ENCODE data around the gene PRTN3.
A peak's percentile ranks its signal among the peaks of the same experiment; 100 is the strongest.

Gene PRTN3, protein sequence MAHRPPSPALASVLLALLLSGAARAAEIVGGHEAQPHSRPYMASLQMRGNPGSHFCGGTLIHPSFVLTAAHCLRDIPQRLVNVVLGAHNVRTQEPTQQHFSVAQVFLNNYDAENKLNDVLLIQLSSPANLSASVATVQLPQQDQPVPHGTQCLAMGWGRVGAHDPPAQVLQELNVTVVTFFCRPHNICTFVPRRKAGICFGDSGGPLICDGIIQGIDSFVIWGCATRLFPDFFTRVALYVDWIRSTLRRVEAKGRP

GRCh38 chr19:840519-841206 is at the start of gene PRTN3:
Gene PRTN3 (plus strand): TSS chr19:840999. CDS start chr19:841009, 10 bp downstream.
- H3K9ac ChIP-seq (ENCODE audit: low read length), result no peak within 1 kb of the TSS
- no peak within 1 kb of the TSS for H3K4me3 ChIP-seq (ENCODE audit: low read length)
- no peak within 1 kb of the TSS for H3K27ac ChIP-seq (ENCODE audit: low read length)
- peaks cover 21% of the 10 kb centered on the region for H3K27me3 ChIP-seq (ENCODE audit: control insufficient read depth, insufficient read depth, low read length)
- no peaks in the 10 kb centered on the region for H3K4me1 ChIP-seq (ENCODE audit: control insufficient read depth, low read depth, low read length)
- no peaks in the 10 kb centered on the region for H3K36me3 ChIP-seq (ENCODE audit: control insufficient read depth, low read depth, low read length)
- H3K9me3 ChIP-seq (ENCODE audit: control insufficient read depth, low read depth, low read length), result no peaks in the 10 kb centered on the region

GRCh38 chr19:791007-791566 is 49.7 kb upstream of the PRTN3 start:
- Histone ChIP-seq H3K4me3 (ENCODE audit: low read length) (no peak overlapping the region), H3K4me1 (ENCODE audit: control insufficient read depth, low read depth, low read length) (peaks cover 13% of the 10 kb centered on the region), H3K9ac (ENCODE audit: low read length) (no peak overlapping the region), H3K27ac (ENCODE audit: low read length) (no peak overlapping the region), H3K27me3 (ENCODE audit: control insufficient read depth, insufficient read depth, low read length) (no peaks in the 10 kb centered on the region), H3K9me3 (ENCODE audit: control insufficient read depth, low read depth, low read length) (no peaks in the 10 kb centered on the region), H3K36me3 (ENCODE audit: control insufficient read depth, low read depth, low read length) (no peaks in the 10 kb centered on the region)

- Histone ChIP-seq H3K4me1 (ENCODE audit: control insufficient read depth, low read depth, low read length) (peaks cover 13% of the 10 kb centered on the region), H3K27me3 (ENCODE audit: control insufficient read depth, insufficient read depth, low read length) (no peaks in the 10 kb centered on the region), H3K9ac (ENCODE audit: low read length) (no peak overlapping the region), H3K27ac (ENCODE audit: low read length) (no peak overlapping the region), H3K9me3 (ENCODE audit: control insufficient read depth, low read depth, low read length) (no peaks in the 10 kb centered on the region), H3K36me3 (ENCODE audit: control insufficient read depth, low read depth, low read length) (no peaks in the 10 kb centered on the region), H3K4me3 (ENCODE audit: low read length) (no peak overlapping the region)
Measured at GRCh38 chr19:791567-792305, 49.1 kb upstream of the PRTN3 start.

DNA sequence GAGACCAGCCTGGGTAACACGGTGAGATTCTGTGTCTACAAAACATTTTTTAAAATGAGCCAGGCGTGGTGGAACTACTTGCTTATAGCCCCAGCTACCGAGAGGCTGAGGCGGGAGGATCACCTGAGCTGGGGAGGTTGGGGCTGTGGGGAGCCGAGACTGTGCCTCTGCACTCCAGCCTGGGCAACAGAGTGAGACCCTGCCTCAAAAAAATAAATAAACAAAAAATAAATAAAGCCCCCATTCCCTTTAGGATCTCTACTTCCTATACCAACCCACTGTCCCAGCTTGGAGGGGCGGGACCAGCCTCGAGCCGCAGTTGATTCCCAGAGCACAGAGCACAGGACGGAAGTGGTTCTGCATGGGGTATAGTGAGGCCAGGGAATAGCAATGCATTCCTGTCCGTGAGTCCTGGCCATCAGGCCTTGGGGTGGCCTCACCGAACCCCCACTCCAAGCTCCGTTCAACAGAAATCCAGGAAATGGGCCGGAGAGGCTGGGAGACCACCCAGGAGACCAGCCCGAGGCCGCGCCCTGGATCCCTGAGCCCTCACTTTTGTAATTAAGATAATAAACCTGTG is 48.4 kb upstream of the PRTN3 start:
- Histone ChIP-seq H3K27me3 (ENCODE audit: control insufficient read depth, insufficient read depth, low read length) (no peaks in the 10 kb centered on the region), H3K36me3 (ENCODE audit: control insufficient read depth, low read depth, low read length) (no peaks in the 10 kb centered on the region), H3K4me1 (ENCODE audit: control insufficient read depth, low read depth, low read length) (peaks cover 13% of the 10 kb centered on the region), H3K4me3 (ENCODE audit: low read length) (no peak overlapping the region), H3K9ac (ENCODE audit: low read length) (no peak overlapping the region), H3K9me3 (ENCODE audit: control insufficient read depth, low read depth, low read length) (no peaks in the 10 kb centered on the region), H3K27ac (ENCODE audit: low read length) (no peak overlapping the region)

DNA sequence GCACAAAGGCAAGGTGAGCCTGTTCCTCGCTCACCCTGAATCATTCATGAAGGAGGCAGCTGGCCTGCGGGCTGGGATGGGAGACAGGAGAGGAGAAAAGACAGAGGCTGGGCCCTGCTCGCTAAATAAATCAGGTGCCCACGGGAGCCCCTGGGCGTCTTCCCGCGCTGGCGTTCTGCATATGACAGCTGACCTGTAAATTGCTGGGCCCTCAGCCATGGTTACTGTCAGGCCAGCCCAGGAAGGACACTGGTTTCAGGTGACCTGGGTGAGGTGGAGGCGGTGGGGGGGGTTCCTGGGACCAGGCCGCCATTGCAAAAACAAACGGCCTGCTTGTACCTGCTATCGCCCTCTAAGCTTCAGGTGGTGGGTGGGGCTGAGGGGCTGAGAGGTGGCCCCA is 47.0 kb upstream of the PRTN3 start:
- no peak overlapping the region for H3K4me3 ChIP-seq (ENCODE audit: low read length)
- no peak overlapping the region for H3K27ac ChIP-seq (ENCODE audit: low read length)
- no peak overlapping the region for H3K9ac ChIP-seq (ENCODE audit: low read length)
- no peaks in the 10 kb centered on the region for H3K36me3 ChIP-seq (ENCODE audit: control insufficient read depth, low read depth, low read length)
- H3K4me1 ChIP-seq (ENCODE audit: control insufficient read depth, low read depth, low read length), result peaks cover 10% of the 10 kb centered on the region
- H3K27me3 ChIP-seq (ENCODE audit: control insufficient read depth, insufficient read depth, low read length), result no peaks in the 10 kb centered on the region
- no peaks in the 10 kb centered on the region for H3K9me3 ChIP-seq (ENCODE audit: control insufficient read depth, low read depth, low read length)

- Histone ChIP-seq H3K9me3 (ENCODE audit: control insufficient read depth, low read depth, low read length) (no peaks in the 10 kb centered on the region), H3K27me3 (ENCODE audit: control insufficient read depth, insufficient read depth, low read length) (no peaks in the 10 kb centered on the region), H3K4me3 (ENCODE audit: low read length) (no peak overlapping the region), H3K4me1 (ENCODE audit: control insufficient read depth, low read depth, low read length) (peaks cover 6% of the 10 kb centered on the region), H3K27ac (ENCODE audit: low read length) (no peak overlapping the region), H3K36me3 (ENCODE audit: control insufficient read depth, low read depth, low read length) (peaks cover 10% of the 10 kb centered on the region), H3K9ac (ENCODE audit: low read length) (no peak overlapping the region)
Measured at GRCh38 chr19:795073-795611, 45.7 kb upstream of the PRTN3 start.

- Histone ChIP-seq H3K36me3 (ENCODE audit: control insufficient read depth, low read depth, low read length) (peaks cover 17% of the 10 kb centered on the region), H3K27ac (ENCODE audit: low read length) (no peak overlapping the region), H3K9me3 (ENCODE audit: control insufficient read depth, low read depth, low read length) (no peaks in the 10 kb centered on the region), H3K27me3 (ENCODE audit: control insufficient read depth, insufficient read depth, low read length) (no peaks in the 10 kb centered on the region), H3K4me1 (ENCODE audit: control insufficient read depth, low read depth, low read length) (peaks cover 10% of the 10 kb centered on the region), H3K9ac (ENCODE audit: low read length) (no peak overlapping the region), H3K4me3 (ENCODE audit: low read length) (peak overlapping the region; percentile 61)
Measured at GRCh38 chr19:795691-796581, 44.9 kb upstream of the PRTN3 start.

DNA sequence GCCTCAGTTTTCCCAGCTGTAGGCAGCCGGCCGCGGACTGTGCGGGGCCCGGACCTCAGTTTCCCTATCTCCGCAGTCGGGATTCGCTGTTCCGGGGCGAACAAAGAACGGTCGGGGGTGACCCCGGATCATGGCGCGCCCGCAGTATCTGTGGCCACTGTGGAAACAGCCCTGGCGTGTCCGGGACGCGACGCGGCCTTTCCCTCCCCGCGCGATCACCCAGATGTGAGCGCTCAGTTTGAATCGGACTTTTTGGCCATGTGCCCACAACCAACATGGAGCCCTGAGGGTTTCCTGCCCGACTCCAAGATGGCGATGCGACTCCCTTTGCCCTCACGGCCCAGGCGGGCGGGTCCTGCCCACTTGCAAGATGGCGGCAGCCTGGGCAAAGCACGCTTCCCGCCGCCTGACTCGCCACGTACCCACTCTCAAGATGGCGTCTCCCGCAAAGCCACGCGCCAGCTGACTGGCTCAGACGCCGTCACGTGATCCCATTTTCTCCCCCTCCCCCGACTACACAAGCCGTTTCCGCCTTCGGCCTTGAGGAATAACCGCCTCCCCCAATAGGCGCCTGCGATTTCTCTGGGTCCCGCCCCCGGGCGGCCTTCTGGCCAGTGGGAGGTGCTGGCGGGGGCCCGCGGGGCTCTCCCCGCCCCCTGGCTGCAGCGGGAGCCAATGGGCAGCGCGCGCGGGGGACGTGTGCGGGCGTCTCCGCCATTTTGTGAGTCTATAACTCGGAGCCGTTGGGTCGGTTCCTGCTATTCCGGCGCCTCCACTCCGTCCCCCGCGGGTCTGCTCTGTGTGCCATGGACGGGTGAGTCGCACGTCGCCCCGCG is 43.9 kb upstream of the PRTN3 start, which contains the start of gene PTBP1:
Gene PTBP1, plus strand, starts transcription at position 761 of the 836 bp plus-strand sequence. Its CDS starts 46 bp downstream, at position 807.
- H3K9me3 ChIP-seq (ENCODE audit: control insufficient read depth, low read depth, low read length), result no peaks in the 10 kb centered on the region
- H3K4me3 ChIP-seq (ENCODE audit: low read length), result peak within 1 kb of the TSS; percentile 68
- peak within 1 kb of the TSS; percentile 89 for H3K9ac ChIP-seq (ENCODE audit: low read length)
- no peaks in the 10 kb centered on the region for H3K27me3 ChIP-seq (ENCODE audit: control insufficient read depth, insufficient read depth, low read length)
- H3K36me3 ChIP-seq (ENCODE audit: control insufficient read depth, low read depth, low read length), result peaks cover 26% of the 10 kb centered on the region
- H3K27ac ChIP-seq (ENCODE audit: low read length), result no peak within 1 kb of the TSS
- H3K4me1 ChIP-seq (ENCODE audit: control insufficient read depth, low read depth, low read length), result peaks cover 13% of the 10 kb centered on the region

DNA sequence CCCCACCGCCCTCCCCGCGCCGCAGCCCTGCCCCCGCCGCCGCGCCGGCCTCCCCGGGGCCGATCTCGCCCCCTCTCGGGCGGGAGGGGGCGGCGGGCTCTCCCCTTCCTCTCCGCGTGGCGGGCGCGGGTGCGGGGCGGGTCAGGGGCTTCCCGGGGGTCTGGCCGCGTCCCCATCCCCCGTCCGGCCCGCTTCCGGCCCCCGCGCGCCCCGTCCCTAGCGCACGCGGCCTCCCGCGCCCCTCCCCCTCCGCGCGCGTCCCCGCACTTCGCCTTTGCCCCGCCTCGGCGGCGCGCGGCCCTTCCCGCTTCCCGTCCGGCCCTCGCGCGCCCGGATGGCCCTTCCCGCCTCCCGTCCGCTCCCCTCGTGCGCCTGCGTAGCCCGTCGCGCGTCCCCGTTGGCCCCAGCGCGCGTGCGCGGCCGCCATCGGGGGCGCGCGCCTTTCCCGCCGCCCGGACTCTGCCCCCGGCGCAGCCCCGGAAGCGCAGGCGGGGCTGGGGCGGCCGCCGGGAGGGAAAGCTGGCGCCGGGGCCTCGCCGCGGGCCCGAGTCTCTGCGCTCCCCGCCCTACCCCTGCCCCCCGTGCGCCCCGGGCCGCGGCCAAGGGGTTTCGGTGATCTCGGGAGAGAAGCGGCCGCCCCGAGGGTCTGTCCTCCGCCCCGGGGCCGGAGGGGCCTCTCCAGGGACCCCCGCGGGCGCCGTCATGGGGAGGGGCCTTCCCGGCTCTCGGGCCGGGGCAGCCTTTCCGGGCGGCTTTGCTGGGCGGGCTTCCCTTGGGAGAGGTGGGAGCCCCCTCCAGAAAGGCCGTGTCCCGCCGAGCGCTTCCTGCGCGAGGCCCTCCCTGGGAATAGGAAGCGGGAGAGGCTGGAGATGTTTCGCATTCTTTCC is 43.0 kb upstream of the PRTN3 start:
- no peak overlapping the region for H3K27ac ChIP-seq (ENCODE audit: low read length)
- H3K4me3 ChIP-seq (ENCODE audit: low read length), result peak overlapping the region; percentile 68
- H3K9ac ChIP-seq (ENCODE audit: low read length), result peak overlapping the region; percentile 89
- H3K4me1 ChIP-seq (ENCODE audit: control insufficient read depth, low read depth, low read length), result peaks cover 13% of the 10 kb centered on the region
- no peaks in the 10 kb centered on the region for H3K9me3 ChIP-seq (ENCODE audit: control insufficient read depth, low read depth, low read length)
- peaks cover 30% of the 10 kb centered on the region for H3K36me3 ChIP-seq (ENCODE audit: control insufficient read depth, low read depth, low read length)
- H3K27me3 ChIP-seq (ENCODE audit: control insufficient read depth, insufficient read depth, low read length), result no peaks in the 10 kb centered on the region

Measured in iPS-18a (cell line).